IPS-NIHi11 (cell line): ENCODE data around the gene RBBP6.
"Not testable (repeated sequence)": the region's sequence is repeated elsewhere in the genome, so short reads cannot be mapped to it uniquely, and the experiment has no call there.

Experiments
- DNase-seq: peaks from one replicate; pipeline ENCODE4 v3.0.0; 2012; ENCODE audit warnings: mixed read lengths, low spot score

Gene RBBP6

GRCh38 chr16:24568392-24568791 lies 29.0 kb downstream of the RBBP6 start:
- DNase-seq, result no peak

DNA sequence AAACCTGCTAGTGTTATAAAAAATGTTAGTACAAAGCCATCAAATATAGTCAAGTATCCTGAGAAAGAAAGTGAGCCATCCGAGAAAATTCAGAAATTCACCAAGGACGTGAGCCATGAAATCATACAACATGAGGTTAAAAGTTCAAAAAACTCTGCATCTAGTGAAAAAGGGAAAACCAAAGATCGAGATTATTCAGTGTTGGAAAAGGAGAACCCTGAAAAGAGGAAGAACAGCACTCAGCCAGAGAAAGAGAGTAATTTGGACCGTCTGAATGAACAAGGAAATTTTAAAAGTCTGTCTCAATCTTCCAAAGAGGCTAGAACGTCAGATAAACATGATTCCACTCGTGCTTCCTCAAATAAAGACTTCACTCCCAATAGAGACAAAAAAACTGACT lies 31.7 kb downstream of the RBBP6 start:
- DNase-seq, result no peak

DNA sequence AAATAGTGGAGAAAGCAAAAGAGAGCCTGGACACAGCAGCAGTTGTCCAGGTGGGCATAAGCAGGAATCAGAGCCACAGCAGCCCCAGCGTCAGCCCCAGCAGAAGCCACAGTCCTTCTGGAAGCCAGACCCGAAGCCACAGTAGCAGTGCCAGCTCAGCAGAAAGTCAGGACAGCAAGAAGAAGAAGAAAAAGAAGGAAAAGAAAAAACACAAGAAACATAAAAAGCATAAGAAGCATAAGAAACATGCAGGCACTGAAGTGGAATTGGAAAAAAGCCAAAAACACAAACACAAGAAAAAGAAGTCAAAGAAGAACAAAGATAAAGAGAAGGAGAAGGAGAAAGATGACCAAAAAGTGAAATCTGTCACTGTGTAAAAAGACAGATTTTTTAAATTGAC lies 32.7 kb downstream of the RBBP6 start:
- no peak for DNase-seq

DNA sequence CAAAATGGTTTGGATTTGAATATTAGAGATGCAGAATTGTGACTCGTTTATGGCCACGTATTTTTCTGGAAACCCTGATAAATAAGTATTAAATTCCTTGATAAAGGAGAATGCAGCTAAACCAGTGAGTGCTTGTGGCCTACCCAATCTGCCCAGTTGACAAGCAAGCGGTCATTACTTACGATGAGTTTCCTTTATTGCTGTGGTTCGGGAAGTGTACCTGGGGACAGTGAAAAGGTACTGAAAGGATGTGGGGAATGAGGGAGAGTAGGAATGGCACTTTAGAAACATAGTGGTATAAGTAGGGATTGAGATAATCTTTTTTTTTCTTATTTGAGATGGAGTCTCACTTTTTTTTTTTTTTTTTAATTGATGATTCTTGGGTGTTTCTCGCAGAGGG lies 33.8 kb downstream of the RBBP6 start:
- DNase-seq, result no peak

GRCh38 chr16:24574515-24575485 lies 35.4 kb downstream of the RBBP6 start:
- not testable (repeated sequence) for DNase-seq

- DNase-seq, result not testable (repeated sequence)
These were observed 36.4 kb downstream of the RBBP6 start for GRCh38 chr16:24575791-24576190.

DNA sequence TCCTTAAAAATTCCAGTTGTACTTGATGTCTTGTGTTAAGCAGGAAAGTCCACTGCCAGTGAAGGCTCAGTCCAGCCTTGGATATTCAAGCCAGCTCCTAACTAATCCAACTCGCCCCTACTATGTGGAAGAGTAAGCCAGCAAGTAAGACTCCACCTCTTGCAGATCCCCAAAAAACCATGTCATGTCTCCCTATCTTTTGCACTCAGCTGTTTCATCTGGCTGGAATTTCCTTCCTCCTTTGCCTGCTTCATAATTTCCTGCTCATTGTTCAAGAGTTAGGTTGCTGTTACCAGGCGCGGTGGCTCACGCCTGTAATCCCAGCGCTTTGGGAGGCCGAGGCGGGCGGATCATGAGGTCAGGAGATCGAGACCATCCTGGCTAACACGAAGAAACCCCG lies 37.8 kb downstream of the RBBP6 start:
- DNase-seq, result no peak

DNA sequence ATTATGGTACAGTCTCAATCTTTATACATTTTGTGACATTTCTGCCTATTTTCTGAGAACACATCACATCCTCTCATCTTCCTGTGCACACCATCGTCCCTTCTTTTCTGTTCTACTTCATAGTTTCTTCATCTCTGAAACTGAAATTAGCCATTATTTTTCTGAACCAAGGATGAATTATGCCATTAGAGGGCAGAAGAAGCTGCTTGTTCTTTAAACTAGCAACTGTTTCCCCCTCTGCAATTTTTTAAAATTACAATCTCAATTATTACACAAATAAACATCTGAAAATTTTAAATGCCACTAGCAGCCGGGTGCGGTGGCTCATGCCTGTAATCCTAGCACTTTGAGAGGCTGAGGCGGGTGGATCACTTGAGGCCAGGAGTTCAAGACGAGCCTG lies 41.3 kb downstream of the RBBP6 start:
- DNase-seq, result no peak

GRCh38 chr16:24583494-24583893 lies 44.1 kb downstream of the RBBP6 start:
- DNase-seq, result no peak

- no peak for DNase-seq
These were observed 50.6 kb downstream of the RBBP6 start for GRCh38 chr16:24589997-24590396.

- no peak for DNase-seq
These were observed 59.5 kb downstream of the RBBP6 start for GRCh38 chr16:24598777-24599437.

GRCh38 chr16:24609417-24609739 lies 70.0 kb downstream of the RBBP6 start:
- DNase-seq, result no peak

- DNase-seq, result peak; percentile 68
These were observed 70.5 kb downstream of the RBBP6 start for GRCh38 chr16:24609740-24610415.

DNA sequence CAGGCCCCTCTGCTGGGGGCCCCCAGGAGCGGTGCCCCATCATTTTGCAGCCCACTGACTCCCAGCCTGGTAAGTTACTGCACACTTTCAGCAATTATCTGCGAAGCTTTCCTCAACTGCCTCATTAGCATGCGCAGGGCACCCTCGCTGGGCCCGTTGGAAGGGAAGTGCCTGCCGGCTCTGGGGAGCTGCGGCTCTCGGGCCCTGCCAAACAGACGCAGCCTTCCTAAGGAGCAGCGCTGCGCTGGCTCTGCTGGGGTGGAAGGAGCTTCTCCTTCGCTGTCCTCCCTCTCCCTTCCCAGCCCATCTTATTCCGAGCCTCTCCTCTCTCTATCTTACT lies 71.0 kb downstream of the RBBP6 start:
- DNase-seq, result peak; percentile 68

- no peak for DNase-seq
These were observed 71.9 kb downstream of the RBBP6 start for GRCh38 chr16:24611310-24611709.

- no peak for DNase-seq
These were observed 73.3 kb downstream of the RBBP6 start for GRCh38 chr16:24612656-24613055.

- not testable (repeated sequence) for DNase-seq
These were observed 73.9 kb downstream of the RBBP6 start for GRCh38 chr16:24613267-24613666.

DNA sequence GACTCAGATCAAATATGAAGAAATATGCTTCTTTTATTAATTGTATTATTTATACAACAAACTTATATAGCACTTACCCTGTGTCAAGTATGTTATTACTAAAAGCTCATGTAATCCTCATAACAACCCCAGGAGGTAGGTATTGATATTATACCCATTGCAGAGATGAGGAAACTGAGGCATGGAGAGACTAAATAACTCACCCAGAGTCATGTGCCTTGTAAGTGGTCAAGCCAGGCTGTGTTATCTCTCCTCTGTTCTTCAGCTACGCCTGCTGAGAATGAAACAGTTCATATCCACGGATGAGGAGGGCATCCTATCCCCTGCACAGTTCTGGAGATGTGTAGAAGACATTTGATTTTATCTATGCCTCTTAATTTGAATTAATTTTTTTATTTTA lies 78.1 kb downstream of the RBBP6 start:
- no peak for DNase-seq
